Kidney tubule cell (primary cell): ENCODE data around the gene SMTN.
A peak's percentile ranks its signal among the peaks of the same experiment; 100 is the strongest.
"Not testable (repeated sequence)": the region's sequence is repeated elsewhere in the genome, so short reads cannot be mapped to it uniquely, and the experiment has no call there.

Source experiments
- DNase-seq: peaks from one replicate; pipeline ENCODE4 v3.0.0-alpha.2; 2018; ENCODE audit warnings: low spot score

The SMTN gene

GRCh38 chr22:31090217-31091085, 9.3 kb downstream of the SMTN start:
- DNase-seq, result no peak

DNA sequence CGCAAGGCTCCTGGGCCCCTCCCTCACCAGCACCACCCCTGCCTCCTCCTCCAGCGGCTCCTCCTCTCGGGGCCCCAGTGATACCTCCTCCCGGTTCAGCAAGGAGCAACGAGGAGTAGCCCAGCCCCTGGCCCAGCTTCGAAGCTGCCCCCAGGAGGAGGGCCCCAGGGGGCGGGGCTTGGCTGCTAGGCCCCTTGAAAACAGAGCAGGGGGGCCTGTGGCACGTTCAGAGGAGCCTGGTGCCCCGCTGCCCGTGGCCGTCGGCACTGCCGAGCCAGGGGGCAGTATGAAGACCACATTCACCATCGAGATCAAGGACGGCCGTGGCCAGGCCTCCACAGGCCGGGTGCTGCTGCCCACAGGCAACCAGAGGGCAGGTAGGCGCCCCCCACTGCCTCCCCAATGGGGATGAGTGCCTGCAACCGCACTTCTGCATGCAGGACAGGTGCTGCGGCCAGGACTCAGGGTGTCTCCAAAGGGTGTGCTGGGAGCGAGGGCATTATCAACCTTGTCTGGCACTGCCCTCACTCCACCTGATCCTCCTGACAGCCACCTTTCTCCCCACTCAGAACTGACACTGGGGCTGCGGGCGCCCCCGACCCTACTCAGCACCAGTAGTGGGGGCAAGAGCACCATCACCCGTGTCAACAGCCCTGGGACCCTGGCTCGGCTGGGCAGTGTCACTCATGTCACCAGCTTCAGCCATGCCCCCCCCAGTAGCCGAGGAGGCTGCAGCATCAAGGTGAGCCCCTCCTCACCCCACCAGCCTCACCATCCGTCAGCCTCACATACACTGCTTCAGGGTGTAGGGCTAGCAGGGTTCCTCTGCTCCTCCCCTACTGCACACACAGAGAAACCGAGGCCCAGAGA, 10.2 kb downstream of the SMTN start:
- no peak for DNase-seq

DNA sequence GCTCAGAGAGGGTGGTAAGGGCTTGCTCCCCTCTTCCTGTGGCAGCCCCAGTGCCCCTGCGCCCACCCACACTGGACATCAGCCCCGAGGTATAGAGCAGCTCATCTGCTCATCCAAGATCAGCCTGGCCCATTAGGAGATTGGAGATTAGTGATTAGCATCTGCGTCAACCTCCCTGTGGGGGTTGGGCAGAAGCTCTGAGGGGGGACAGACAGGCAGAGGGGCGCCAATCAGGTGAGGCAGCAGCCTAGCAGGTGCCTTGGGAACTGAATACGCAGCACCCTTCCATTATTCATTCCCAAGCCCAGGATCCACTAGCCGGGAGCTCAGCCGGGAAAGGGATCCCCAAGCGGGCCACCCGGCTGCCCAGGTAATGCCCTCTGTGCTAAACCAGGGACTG, 11.0 kb downstream of the SMTN start:
- DNase-seq, result no peak

GRCh38 chr22:31093086-31093850, 12.2 kb downstream of the SMTN start:
- DNase-seq, result no peak

DNA sequence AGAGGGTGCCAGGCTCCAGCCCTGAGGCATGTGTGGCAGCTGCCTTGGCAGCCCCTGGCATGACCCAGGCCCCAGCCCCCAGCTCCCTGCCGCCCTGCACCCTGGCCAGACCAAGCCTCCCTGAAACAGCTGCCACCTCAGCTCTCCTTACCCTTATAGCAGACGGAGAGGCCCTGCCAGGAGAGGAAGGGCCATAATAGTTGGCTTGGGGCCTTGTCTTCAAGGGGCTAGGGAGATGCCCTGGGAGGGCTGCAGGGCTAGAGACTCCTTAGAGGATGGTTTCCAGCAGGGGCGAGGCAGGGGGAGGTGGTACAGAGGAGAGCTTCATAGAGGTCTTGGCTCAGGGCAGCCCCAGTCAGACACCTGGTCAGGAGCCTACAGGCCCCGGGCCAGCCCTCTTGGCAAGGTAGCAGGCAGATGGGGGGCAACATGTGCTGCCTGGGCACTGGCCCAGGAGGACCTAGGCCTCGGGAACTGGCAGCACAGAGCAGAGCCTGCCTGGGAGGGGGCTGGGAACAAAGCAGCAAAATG, 13.0 kb downstream of the SMTN start:
- no peak for DNase-seq

DNA sequence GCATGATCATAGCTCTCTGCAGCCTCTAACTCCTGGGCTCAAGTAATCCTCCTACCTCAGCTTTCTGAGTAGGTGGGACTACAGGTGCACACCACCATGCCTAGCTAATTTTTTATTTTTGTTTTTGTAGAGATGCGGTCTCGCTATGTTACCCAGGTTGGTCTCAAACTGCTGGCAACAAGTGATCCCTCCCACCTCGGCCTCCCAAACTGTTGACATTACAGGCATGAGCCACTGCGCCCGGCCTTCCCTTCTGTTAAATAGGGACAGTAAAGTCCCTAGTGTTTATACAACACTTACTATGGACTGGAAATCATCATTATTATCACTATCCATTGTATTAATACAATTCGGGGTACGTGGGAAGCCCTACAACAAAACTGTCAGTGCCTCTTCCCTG, 13.6 kb downstream of the SMTN start:
- no peak for DNase-seq

GRCh38 chr22:31095637-31096249, 14.6 kb downstream of the SMTN start:
- no peak for DNase-seq

- no peak for DNase-seq
These were observed 15.7 kb downstream of the SMTN start for GRCh38 chr22:31096657-31097279.

GRCh38 chr22:31097539-31097938, 16.4 kb downstream of the SMTN start:
- DNase-seq, result not testable (repeated sequence)

DNA sequence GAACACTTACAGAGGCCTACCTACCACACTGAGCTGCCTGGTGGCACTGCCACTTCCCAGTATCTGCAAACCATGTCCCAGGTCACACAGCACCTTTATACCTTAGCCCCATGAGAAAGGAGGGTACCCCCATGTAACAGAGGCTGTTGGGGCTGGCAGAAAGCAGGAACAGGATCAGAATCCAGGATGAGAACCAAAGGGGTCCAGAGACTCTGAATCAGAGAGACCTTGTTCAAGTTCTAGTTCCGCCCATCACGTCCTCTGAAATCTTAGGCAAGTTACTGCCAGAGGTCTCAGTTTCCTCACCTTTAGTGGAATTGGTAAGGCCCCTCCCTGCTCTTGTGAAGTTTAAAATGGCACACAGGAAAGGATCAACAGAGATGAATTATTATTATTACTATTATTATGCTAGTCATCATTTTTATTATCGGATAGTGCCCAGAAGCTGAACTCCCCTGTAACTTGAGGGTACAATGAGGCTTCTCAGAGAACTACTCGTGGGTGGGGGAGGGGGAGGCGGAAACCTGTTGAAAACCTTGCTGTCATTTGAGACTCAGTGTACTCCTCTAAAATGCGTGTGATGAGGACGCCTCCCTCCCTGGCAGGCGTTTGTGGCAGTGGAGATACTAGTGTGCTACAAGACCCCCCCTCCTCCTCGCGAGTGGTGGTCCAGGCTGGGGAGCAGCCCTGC, 17.0 kb downstream of the SMTN start:
- DNase-seq, result no peak

DNA sequence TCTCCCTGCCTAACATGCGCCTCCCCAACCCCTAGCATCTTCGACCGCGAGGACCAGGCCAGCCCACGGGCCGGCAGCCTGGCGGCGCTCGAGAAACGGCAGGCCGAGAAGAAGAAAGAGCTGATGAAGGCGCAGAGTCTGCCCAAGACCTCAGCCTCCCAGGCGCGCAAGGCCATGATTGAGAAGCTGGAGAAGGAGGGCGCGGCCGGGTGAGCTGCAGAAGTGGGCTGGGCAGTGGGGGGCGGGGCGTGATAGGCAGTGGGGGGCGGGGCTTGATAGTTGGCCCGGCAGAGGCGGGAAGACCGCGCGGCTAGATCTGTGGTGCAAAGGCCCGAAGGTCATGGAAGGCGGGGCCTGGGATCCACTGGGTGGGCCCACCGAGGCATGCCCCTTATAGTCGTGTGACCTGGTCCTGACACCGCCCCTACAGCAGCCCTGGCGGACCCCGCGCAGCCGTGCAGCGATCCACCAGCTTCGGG, 17.6 kb downstream of the SMTN start:
- no peak for DNase-seq

DNA sequence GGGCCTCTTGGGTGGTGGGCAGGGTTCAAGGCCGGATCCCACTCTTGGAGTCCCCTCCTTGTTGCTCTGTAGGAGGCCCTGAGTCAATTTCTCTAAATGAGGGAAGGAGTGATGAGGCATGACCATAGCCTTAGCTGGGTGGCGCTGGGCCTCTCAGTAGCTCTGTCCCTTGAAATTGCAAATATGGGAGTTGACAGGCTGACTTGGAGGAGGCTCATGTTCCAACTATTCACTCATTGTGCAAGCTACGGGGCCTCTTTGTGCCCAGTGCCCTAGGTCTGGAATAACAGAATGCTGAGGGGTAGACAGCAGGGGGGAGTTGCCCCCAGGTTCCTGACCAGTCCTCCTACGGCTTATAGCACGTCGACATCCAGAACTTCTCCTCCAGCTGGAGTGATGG, 18.3 kb downstream of the SMTN start:
- DNase-seq, result no peak

GRCh38 chr22:31099841-31100761, 19.0 kb downstream of the SMTN start:
- no peak for DNase-seq

DNA sequence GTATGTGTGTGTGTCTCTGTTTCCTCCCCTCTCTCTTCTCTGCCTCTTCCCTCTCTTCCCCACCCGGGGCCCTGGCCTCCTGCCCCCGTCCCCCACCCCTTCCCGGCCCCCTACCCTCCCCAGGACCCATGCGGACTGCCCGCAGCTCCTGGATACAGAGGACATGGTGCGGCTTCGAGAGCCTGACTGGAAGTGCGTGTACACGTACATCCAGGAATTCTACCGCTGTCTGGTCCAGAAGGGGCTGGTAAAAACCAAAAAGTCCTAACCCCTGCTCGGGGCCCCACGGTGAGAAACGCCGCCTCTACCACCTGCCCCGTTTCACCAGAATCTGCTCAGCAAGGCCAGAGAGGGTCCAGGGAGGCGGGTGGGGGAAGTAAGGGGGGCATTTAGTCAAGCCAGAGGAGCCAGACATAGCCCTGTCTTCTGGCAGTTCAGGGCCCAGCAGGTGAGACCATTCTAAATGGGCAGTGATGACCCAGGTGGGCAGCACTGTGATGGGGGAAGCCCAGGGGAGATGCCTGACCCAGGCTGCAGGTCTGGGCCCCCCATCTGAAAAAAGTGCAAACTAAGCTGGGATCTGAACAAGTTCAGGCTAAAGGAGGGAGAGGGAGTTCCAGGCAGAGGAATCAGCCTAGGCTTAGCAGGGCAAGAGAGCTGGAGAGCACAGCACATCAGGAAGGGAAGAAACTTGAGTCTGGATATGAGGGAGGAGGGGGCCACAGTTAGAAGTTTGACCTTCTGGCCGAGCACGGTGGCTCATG, 19.8 kb downstream of the SMTN start:
- no peak for DNase-seq

DNA sequence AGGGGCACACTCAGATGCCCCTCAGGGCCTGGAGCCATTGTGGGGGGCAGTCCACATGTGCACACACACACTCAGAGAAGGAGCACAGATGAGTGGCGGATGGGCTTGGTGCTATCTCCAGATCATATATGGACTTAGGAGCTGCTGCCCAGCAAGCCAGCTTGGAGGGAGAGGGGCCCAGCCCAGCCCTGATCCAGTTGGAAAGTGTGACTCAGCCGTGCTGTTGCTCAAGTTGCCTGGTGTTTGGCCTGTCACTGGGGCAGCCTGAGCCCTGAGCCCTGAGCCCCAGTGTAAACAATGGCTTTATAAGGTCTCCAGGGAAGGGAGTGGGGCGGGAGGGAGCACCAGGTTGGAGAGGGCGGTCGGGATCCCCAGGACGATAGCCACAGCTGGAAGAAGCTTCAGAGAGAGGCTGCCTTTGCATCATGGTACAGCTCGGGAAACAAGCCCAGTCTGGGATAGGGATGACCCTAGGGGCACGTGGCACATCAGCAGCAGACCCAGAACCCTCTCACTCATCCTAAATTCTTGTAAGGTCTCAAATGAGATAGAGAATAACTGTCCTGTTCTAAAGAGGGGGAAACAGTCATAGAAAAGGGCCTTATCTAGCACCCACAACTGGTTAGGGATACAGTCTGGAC, 21.4 kb downstream of the SMTN start:
- peak; percentile 59 for DNase-seq

- no peak for DNase-seq
These were observed 22.0 kb downstream of the SMTN start for GRCh38 chr22:31103111-31103510.

GRCh38 chr22:31103899-31104694, 23.0 kb downstream of the SMTN start:
- no peak for DNase-seq
